Skin epidermis (tissue), 12 donors: ENCODE results near the gene TOP1.

ENCODE experiments used
- H3K27ac ChIP-seq, 21 experiments: fragments of 200-600 bp; sonication (generic) in 11 of 21; one replicate each; pipeline ENCODE4 v1.5.0; 2020; ENCODE audit warnings: mild to moderate bottlenecking in 3 of 21, inconsistent platforms in 2 of 21, moderate library complexity in 2 of 21
- H3K4me3 ChIP-seq, 7 experiments: fragments of 200-600 bp; sonication (generic) in 2 of 7; one replicate each; pipeline ENCODE4 v1.5.0; 2020; ENCODE audit warnings: inconsistent platforms in 2 of 7, mild to moderate bottlenecking in 2 of 7, moderate library complexity in 1 of 7

The TOP1 gene

GRCh38 chr20:41152108-41152757 lies 123.6 kb downstream of the TOP1 start:
- Histone ChIP-seq H3K27ac (peak overlapping the region in 11 of 21 experiments; percentile 1 to 71 (median 56)), H3K4me3 (no peak overlapping the region)

GRCh38 chr20:41154436-41155176 lies 126.0 kb downstream of the TOP1 start:
- no peak overlapping the region for H3K4me3 ChIP-seq
- peak overlapping the region in 16 of 21 experiments; percentile 8 to 90 (median 40) for H3K27ac ChIP-seq

GRCh38 chr20:41155261-41155660 lies 126.6 kb downstream of the TOP1 start:
- Histone ChIP-seq H3K27ac (peak overlapping the region in 8 of 21 experiments; percentile 8 to 90 (median 73)), H3K4me3 (no peak overlapping the region)

GRCh38 chr20:41158082-41158625 lies 129.5 kb downstream of the TOP1 start:
- peak overlapping the region in 18 of 21 experiments; percentile 13 to 90 (median 68) for H3K27ac ChIP-seq

GRCh38 chr20:41159547-41159946 lies 130.9 kb downstream of the TOP1 start:
- Histone ChIP-seq H3K27ac (peak overlapping the region in 11 of 21 experiments; percentile 2 to 90 (median 79)), H3K4me3 (no peak overlapping the region)

More at GRCh38 chr20:41158082-41158625, 129.5 kb downstream of the TOP1 start:
- H3K4me3 ChIP-seq = no peak overlapping the region

- H3K4me3 ChIP-seq = no peak overlapping the region
- H3K27ac ChIP-seq = peak overlapping the region in 5 of 21 experiments; percentile 12 to 90 (median 27)
Measured at GRCh38 chr20:41160686-41161085, 132.1 kb downstream of the TOP1 start.

- H3K27ac ChIP-seq = peak overlapping the region in 8 of 21 experiments; percentile 11 to 63 (median 26)
- no peak overlapping the region for H3K4me3 ChIP-seq
Measured at GRCh38 chr20:41161886-41162285, 133.3 kb downstream of the TOP1 start.

GRCh38 chr20:41162396-41162795 lies 133.8 kb downstream of the TOP1 start:
- Histone ChIP-seq H3K27ac (peak overlapping the region in 4 of 21 experiments; percentile 7 to 43 (median 22)), H3K4me3 (no peak overlapping the region)

- Histone ChIP-seq H3K27ac (no peak overlapping the region), H3K4me3 (no peak overlapping the region)
Measured at GRCh38 chr20:41163821-41164220, 135.2 kb downstream of the TOP1 start.

GRCh38 chr20:41165001-41165882 lies 136.6 kb downstream of the TOP1 start:
- no peak overlapping the region for H3K4me3 ChIP-seq
- H3K27ac ChIP-seq = no peak overlapping the region

- H3K4me3 ChIP-seq = no peak overlapping the region
- no peak overlapping the region for H3K27ac ChIP-seq
Measured at GRCh38 chr20:41166201-41167117, 137.8 kb downstream of the TOP1 start.

- H3K27ac ChIP-seq = peak overlapping the region in 1 of 21 experiments; percentile 17
- H3K4me3 ChIP-seq = no peak overlapping the region
Measured at GRCh38 chr20:41167118-41167470, 138.5 kb downstream of the TOP1 start.

GRCh38 chr20:41167481-41168253 lies 139.0 kb downstream of the TOP1 start:
- Histone ChIP-seq H3K4me3 (no peak overlapping the region), H3K27ac (peak overlapping the region in 5 of 21 experiments; percentile 0 to 57 (median 17))

GRCh38 chr20:41168281-41169161 lies 139.9 kb downstream of the TOP1 start:
- peak overlapping the region in 8 of 21 experiments; percentile 0 to 57 (median 14) for H3K27ac ChIP-seq
- no peak overlapping the region for H3K4me3 ChIP-seq

- peak overlapping the region in 4 of 21 experiments; percentile 1 to 44 (median 22) for H3K27ac ChIP-seq
- no peak overlapping the region for H3K4me3 ChIP-seq
Measured at GRCh38 chr20:41169162-41169690, 140.6 kb downstream of the TOP1 start.

GRCh38 chr20:41169791-41170351 lies 141.2 kb downstream of the TOP1 start:
- Histone ChIP-seq H3K4me3 (no peak overlapping the region), H3K27ac (peak overlapping the region in 8 of 21 experiments; percentile 4 to 55 (median 34))
